Mesenteric fat pad (tissue), 1 donor: Measurements from ENCODE around the gene SPOCK2. TPM values are rescaled to one million over a fixed set of nuclear protein-coding genes. Genes with fewer than 3 reads are reported as not detected.

Experiments used
- DNase-seq: peaks from one replicate; pipeline ENCODE4 v3.0.0-alpha.2; 2020; ENCODE audit warnings: low spot score
- total RNA-seq: library from RNA; stranded (reverse); fragmentation: NEBNext Ultra II Directional; extraction: Animal tissue kit (Norgen Biotek cat#: 25700); gene quantifications from one replicate; pipeline ENCODE4 v1.2.1, GENCODE V29; 2021
- donor health status: DM: yes; HTN: yes; CAD: no.

Gene SPOCK2
- total RNA-seq, 1 donor from 2014 or later, result 5.8 TPM

DNA sequence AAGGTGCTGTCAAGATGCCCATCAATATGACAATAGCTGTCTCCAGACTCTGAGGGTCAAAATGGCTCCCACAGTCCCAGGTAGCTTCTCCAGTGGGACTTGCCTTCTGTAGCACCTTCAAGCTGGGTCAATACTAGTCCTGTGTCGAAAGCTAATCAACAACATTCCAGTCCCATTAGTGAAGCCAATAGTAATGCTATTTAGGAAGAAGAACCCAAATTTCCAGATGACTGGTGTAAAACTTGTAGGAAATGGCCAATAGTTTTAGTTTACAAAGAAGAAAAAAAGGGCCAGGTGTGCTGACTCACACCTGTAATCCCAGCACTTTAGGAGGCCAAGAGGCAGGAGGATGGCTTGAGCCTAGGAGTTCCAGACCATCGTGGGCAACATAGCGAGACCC is 2.0 kb upstream of the SPOCK2 start:
- no peak for DNase-seq

DNA sequence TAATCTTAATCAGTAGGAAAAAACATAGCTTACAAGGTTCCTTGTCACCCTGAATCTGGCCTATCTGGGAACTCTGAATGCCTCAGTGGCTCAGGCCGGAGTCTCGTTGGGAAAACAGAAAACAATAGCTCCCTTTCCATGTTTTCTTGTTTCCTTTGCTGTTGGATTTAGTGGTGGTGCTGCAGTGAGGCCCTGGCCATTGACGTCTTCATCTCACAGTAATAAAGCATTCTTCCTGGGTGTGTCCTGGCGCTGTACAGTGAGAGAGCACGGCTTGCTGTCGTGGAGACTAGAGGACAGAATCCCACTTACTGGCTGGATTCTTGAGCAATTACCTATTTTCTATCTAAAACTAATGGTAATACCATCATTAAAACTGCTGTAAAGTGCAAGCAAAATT is 1.3 kb upstream of the SPOCK2 start:
- no peak for DNase-seq

DNA sequence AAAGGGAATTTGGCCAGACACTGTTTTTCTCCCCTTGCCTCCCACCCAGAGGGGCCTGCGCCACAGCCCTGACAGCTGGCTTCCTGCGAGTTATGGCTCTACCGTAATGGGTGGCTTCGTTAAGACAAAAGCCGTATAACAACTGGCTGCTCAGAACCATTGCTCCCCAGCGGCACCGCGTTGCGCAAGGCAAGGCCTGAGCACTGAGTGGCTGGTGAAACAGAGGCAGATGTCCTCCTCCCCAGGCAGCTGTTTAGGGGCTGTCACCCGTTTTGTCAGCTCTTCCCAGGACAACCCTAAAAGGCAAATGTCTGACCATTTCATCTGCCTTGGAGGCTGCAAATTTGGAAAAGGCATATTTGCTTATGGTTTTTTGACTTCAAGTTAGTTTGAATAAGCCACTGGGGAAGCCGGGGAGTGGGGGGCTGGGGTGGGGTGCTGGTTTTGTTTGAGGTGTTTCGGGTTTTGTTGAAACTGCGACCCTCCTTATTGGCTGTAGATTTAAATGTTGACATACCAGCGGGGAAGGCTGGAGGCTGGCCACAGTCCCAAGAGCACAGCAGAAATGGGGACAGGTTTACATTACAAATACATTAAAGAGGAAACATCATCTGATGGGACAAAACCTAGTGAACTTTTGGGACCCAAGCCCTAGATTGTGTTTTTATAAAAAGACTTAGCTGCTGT is 681 bp upstream of the SPOCK2 start:
- DNase-seq, result no peak

DNA sequence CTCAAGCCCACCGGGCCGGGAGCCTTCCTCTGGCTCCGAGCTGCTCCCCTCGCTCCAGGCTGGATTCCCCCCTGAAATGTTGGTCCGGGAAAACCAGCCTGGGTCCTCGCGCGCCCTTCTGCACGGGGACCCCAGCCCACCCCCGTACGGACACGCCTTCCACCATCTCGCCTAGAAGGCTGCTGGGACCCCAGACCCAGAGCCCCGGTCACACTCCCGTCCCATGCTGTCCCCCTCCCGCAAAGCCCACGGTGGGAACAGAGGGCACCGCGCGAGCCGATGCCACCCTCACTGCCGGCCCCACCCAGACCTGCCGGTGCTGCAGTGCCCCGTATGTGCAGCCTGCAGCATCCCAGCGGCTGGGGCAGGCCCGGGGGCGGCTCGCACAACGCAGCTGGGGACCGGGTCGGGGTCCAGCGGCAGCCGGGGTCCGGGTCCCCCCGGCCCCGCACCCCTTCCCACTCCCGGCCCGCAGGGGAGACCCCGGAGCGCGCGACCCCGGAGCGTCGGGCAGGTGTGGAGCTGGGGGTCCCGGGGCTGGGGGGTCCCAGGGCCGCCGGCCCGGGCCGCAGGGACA is 871 bp downstream of the SPOCK2 start:
- DNase-seq, result no peak

DNA sequence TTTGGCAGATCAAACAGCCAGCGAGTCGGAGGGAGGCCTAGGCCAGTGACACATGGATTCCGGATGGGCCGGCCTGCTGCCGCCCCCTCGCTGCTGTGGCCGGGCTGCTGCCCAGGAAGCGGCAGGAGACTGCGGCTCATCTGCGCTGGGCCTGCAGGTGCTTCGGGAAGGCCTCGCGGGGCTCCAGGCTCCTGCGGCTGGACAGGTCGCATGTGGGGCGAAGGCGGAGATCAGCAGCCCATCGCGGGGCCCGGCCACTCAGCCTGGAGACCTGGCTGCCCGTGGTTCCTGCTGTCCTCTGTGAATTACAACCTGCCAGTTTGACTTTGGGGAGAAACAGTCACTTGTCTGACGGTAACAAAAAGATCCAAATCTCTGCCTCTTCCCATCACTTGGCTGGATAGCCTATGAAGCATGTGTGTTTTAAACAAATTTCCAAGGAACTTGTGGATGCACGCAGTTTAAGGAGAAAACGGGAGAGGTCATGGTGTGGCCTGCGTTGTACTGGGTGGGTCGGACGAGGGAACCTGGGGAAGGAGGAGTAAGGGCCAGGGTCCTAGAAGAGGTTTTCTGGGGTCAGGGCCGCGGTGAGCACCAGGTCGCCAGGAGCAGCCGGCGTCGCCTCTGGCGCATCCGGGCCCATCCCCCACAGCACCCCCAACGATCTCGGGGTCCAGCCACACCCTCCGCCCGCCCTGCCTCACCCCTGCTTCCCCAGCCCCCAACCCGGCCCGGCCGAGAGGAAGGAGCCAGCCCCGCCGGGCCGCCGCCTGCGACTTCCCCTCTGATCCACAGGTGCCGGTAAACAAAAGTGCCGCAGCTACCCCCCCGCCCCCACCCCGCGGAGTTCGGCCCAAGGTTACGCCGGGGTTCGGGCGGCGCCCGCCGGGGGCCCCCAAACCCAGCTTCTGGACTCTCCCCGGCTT is 1.6 kb downstream of the SPOCK2 start:
- no peak for DNase-seq

DNA sequence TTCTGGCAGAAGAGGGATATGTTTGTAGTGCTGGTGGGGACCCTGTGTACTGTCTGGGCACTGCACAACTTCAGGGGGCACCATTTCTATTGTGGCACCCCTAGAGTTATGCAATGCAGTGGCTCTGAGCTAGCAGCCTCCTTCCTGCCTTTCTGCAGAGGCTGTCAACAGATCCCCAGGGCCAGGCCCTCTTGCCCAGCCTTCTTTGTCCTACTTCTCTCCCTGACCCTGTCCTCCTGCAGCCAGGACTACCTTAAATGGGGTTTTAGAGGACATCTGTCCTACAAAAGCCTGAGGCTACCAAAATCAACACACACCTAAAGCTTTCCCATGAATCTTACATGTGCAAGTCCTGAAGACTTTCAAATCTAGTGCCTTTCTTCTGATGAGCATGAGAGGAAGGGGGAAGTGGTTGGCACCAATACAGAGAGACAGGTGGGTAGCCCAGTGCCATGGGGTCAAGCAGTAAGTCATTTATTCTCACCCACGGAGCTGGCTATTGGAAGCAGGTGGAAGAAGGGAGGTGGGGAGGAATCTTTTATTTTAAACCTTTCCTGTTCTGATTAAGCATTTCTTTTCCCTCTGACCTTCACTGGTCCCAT is 2.4 kb downstream of the SPOCK2 start:
- DNase-seq, result no peak

DNA sequence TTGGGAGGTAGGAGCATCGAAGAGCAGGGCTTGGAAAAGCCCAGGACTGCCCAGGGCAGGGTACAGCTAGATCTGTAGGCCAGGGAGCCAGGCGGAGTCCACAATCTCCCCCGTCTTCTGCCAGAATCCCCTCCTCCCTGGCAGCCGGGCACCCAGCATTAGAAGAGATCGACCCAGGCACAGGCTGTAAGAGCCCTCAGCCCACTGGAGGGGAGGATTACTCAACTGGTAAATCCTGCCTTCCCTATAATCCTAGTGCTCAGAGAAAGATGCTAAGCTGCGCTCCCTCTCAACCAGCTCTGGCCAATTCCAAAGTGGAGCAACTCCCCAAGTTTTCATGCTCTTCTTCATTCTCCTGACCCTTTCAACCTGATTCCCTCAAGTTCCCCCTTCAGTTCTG is 3.2 kb downstream of the SPOCK2 start:
- no peak for DNase-seq

DNA sequence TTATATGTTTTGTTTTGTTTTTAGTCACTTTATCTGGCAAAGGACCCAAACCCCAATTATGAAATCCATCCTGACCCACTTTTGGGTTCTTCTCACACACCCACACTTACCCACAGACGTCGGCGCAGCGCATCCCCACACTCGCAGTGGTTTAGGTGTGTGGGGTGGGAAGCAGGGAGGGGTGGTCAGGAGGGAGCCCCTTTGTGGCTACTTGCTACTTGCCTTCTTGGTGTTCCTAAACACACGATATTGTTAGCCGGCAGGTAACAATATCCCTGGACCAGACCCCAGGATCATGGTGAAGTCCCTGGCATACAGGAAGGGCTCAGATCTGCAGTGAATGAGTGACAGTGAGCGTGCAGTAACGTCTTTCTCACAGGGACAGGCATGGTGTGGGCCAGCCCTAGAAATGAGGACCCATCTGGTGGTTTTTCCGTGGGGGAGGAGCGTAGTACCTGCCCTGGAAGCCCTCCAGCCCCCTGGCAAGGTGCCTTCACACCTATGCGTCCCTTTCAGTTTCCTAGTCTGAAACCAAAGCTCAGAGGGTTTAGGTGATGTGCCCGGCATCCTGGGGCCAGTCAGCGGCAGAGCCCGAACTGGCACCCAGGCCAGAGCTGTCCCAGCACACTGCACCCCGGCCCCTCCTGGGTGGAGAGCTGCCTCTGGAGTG is 4.4 kb downstream of the SPOCK2 start:
- DNase-seq, result no peak

DNA sequence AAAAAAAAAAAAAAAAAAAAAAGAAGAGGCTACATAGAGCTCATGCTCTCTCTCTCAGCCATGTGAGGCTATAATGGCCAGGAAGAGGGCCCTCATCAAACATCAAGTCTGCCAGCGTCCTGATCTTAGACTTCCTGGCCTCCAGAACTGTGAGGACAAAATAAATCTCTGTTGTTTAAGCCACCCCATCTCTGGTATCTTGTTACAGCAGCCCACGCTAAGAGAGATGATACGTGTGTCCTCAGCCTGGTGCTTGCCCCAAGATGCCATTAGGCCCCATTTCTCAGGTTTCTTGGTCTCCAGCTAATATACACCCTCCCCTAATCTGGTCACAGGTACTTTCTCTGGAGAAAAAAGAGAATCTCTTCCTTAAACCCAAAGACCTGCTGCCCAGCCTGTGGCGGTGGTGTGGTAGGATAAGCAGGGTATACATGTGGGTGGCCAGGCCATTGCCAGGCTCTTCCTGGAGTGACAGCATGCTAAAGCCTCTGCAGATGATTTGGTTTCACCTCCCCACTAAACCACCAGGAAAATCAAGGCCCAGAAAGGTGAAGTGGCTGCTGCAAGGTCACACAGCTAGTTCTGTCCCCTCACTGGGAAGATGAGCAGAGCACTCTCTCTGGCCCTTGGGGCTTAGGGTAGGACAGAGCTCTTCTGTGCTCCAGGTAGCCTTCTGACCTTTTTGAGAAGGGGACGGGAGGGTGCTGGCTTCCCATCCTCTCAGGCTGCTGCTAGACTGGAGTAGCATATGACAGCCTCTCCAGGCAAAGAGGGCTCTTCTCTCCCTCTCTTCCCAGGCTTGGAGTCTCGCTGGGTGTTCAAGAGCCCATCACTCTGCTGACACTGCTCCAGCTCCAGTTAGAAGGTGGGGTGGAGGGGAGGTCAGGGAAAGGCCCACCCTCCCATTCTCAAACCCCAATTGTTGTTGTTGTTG is 5.2 kb downstream of the SPOCK2 start:
- no peak for DNase-seq

DNA sequence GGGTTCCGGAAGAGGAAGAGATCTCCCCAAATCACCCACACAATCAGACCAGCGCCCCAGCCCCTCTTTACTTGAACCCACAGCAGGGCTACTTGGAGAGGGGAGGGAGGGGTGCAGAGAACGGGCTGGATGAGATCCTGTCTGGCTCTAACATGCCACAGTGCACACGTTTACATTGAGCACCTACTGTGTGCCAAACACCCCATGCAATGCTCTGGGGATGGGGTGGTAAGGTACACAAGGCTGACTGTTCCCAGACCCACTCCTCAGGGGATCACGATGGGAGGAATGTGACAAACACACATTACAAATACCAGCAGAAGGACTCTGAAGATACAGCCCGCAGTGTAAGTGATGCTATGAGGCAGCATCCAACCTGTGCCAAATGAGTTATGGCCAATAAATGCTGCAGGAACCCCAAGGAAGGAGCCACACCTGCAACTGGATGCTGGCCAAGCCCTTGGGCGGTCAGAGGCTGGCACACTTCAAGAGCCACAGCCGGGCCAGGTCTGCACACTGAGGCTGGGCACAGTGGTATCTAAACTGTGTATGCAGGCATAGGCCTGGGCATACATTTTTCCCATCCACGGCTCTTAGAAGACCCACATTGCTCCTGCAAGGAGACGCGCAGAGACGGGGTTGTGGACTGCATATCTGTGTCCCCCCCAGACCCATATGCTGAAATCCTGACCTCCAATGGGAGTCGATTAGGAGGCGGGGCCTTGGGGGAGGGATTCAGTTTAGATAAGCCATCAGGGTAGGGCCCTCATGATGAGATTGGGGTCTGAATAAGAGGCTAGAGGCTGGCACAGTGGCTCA is 6.4 kb downstream of the SPOCK2 start:
- no peak for DNase-seq

DNA sequence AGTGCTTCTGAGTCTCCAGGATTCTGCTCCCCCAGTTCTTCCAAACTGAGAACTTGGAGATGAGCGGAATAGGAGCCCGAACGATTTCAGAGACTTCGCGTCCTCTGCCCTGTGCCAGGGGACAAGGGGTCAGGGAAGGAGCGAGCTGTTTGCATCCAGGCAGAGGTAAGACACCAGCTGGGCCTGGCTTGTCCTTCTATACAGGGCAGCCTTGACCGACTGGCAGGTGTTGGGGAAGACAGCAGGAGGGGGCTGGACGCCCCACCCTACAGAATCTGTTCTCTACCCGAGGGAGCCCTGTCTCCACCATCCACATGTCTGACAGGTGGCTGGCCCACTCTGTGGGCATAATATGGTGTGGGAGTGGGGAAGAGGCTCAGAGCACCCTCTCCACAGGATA is 7.1 kb downstream of the SPOCK2 start:
- DNase-seq, result no peak

DNA sequence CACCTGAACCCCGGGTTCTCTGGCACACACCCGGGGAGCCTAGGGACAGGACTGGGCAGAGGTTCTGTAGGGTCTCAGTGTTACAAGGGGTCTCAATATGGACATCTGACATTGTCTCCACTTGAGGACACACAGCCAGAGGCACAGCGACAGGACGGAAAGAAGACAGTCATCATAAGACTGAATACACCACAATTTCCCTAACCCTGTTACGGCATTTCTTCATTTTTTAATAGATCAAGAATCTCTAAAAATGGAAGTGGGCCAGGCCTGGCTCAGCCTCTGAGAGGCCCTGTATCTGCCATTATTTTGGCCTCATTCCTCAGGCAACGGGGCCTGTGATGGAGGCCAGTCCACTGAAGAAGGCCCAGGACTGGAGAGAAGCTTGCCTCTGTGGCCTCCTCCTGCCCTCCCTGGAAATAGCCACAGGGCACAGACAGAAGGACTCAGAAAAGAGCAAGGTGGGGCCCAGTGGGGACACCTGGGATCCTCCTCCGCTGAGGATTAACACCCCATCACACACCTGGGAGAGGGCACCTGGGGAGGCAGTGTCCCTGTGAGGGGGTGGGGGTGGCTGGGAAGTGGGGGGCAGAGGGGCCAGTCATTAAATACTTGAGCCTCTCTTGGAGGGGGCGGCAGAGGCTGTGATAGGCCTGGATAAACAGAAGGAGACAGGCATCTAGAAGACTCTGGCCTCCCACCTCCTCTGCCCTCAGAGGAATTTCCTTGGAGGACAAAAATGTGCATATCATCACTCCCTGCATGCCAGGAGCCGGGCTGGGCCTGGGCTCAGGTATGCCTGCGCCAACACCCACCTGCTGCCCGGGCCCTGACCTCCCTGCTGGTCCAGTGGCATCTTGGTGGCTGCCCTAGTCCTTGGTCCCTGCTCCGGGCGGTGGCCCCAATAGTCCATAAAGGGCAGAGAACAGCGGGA is 8.0 kb downstream of the SPOCK2 start:
- no peak for DNase-seq

DNA sequence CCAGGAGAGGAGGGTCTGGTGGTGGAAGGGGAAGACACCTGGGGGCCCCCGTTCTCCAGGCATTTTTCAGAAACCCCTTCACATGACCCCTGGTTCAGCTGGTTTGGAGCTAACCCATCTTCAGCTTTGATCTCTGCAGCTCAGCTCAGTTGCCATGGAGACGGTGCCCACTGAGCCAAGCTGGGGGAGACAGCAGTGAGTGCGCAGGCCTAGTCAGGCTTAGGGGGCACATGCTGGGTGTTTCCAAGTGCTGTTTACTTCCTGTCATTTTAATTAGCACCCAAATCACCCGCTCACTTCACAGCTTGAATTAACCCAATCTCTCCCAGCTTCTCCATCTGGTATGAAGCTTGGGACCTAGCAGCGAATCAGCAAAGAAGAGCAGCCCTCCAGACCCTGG is 9.0 kb downstream of the SPOCK2 start:
- DNase-seq, result peak; percentile 72

DNA sequence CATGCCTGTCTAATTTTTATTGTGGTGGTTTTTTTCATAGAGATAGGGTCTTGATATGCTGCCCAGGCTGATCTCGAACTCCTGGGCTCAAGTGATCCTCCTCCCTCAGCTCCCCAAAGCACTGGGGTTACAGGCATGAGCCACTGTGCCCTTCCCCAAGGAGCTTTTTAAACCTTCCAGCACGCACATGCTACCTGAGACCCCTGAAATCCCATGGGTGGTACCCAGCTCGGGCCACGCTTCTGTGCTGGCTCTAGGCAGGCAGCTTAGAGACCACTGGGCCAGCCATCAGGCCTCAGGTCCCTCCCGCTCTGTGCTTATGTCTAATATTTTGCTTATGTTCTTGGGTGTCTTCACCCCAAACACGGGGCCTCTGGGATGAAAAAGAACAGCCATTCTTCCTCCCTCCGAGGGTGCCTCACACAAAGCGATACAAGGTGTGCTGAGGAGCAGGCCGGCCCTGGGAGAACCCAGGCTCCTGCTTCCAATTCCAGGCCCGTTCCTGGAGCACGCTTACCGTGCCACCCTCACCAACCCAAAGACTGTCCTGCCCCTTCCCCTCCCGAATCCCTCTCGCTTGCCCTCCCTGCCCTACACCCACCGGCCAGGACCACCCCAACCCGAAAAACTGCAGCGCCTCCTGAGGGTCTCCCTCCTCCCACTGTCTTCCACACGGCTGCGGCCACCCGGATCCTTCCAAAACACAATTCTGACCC is 10.9 kb downstream of the SPOCK2 start:
- DNase-seq, result no peak

DNA sequence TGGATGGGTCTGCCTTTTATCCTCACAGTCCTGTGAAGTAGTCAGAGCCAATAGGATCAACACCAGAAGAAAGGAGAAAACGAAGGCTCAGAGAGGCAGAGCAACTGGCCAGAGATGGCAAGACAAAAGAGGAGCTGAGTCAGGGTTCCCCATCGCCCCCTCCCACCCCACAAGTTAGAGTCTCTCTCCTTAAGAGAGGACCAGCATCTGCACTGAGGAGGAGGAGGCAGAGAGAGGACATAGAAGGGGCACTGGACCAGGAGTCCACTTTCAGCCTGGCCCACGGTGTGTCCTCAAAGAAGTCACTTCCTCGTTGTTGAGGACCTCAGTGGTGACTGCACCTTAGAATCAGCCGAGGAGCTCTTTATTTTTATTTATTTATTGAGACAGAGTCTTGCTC is 11.6 kb downstream of the SPOCK2 start:
- DNase-seq, result no peak

DNA sequence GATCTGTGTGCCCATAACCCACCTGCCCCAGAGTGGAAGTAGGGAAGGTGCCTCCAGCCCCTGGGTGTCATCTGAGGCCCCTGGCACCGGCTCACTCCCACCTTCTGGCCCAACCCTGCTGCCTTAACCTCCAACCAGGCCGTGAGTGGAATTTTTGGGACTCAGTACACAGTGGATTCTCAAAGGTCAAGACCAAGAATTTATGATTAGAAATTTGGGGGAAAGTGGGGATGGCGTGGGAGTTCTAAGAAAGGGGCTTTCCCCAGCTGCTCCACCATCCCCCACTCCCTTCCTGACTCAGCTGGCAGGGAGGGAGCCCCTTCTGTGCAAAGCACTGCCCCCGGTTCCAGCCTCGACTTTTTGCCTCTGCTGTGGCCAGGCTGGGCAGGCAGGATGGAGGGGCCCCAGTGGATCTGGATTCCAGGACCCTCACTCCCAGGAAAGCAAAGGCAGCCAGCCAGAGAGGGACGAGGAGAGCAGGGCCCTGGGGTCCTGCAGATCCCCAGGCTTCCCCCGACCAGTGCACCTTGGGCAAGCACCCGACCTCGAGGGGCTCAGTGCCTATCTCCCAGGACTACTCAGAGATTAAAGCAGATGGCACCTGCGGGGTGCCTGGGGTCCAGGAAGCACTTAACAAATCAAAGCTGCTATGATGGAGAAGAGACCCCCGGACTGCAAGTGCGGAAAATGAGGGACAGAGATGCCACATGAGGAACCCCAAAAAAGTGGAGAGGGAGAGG is 12.8 kb downstream of the SPOCK2 start:
- no peak for DNase-seq
